ENCODE data around the gene TSHZ3. TPM values are rescaled to one million over a fixed set of nuclear protein-coding genes. Genes with fewer than 3 reads are reported as not detected.

TSHZ3 gene
- total RNA-seq, 1 donor from 2014 or later, result 17.0 TPM

GRCh38 chr19:31226151-31226935, 122.9 kb downstream of the TSHZ3 start:
- Mint-ChIP-seq H3K27me3 (ENCODE audit: low read depth) (no peaks in the 10 kb centered on the region), H3K4me3 (ENCODE audit: unreplicated experiment) (no peak overlapping the region), H3K36me3 (ENCODE audit: low read depth) (no peaks in the 10 kb centered on the region), H3K4me1 (ENCODE audit: low read depth) (peaks cover 12% of the 10 kb centered on the region), H3K9me3 (ENCODE audit: low read depth) (no peaks in the 10 kb centered on the region), H3K27ac (ENCODE audit: unreplicated experiment) (no peak overlapping the region)
- TF ChIP-seq CTCF (IDR thresholded peaks at IDR 0.05), result no peak
- DNase-seq (ENCODE audit: low spot score), result no peak

Data from chondrocyte (in vitro differentiated cells).